Upper lobe of right lung (tissue), 1 donor: ENCODE data around the gene ITCH. TPM values are rescaled to one million over a fixed set of nuclear protein-coding genes. Genes with fewer than 3 reads are reported as not detected.
"Not testable (repeated sequence)": the region's sequence is repeated elsewhere in the genome, so short reads cannot be mapped to it uniquely, and the experiment has no call there.

Source experiments
- ATAC-seq: fragments of 200-7000 bp; cut with Tn5 transposase; one replicate; pipeline ENCODE4 v1.9.1; 2020; ENCODE audit warnings: mild to moderate bottlenecking, moderate library complexity
- DNase-seq: peaks from one replicate; pipeline ENCODE4 v3.0.0-alpha.2; 2020
- H3K27ac ChIP-seq: fragments of 200-600 bp; one replicate; pipeline ENCODE4 v1.8.0; 2022
- H3K27me3 ChIP-seq: fragments of 200-600 bp; one replicate; pipeline ENCODE4 v1.8.0; 2022; ENCODE audit warnings: mild to moderate bottlenecking
- H3K36me3 ChIP-seq: fragments of 200-600 bp; one replicate; pipeline ENCODE4 v1.8.0; 2022
- H3K4me1 ChIP-seq: fragments of 200-600 bp; one replicate; pipeline ENCODE4 v1.8.0; 2022
- H3K4me3 ChIP-seq: fragments of 200-600 bp; one replicate; pipeline ENCODE4 v1.8.0; 2022; ENCODE audit warnings: mild to moderate bottlenecking
- H3K9me3 ChIP-seq: fragments of 200-600 bp; one replicate; pipeline ENCODE4 v1.8.0; 2022
- intact Hi-C: fragments of 100-400 bp; cut with DNase I; formaldehyde crosslinking; loops from one replicate; pipeline ENCODE4 v1.11.0; 2022
- total RNA-seq: library from RNA; stranded (reverse); fragmentation: NEBNext Ultra II Directional; extraction: Animal tissue kit (Norgen Biotek cat#: 25700); gene quantifications from one replicate; pipeline ENCODE4 v1.2.1, GENCODE V29; 2021
- TF ChIP-seq, protein P1 (sequence below): fragments of 200-600 bp; IDR thresholded peaks from one replicate; pipeline ENCODE4 v1.8.0; 2022; ENCODE audit warnings: antibody characterized with exemption
- donor health status: DM: no; HTN: yes; CAD: no; lungs with severe emphysema.

ITCH gene
- total RNA-seq, 1 donor from 2014 or later = 65.6 TPM

DNA sequence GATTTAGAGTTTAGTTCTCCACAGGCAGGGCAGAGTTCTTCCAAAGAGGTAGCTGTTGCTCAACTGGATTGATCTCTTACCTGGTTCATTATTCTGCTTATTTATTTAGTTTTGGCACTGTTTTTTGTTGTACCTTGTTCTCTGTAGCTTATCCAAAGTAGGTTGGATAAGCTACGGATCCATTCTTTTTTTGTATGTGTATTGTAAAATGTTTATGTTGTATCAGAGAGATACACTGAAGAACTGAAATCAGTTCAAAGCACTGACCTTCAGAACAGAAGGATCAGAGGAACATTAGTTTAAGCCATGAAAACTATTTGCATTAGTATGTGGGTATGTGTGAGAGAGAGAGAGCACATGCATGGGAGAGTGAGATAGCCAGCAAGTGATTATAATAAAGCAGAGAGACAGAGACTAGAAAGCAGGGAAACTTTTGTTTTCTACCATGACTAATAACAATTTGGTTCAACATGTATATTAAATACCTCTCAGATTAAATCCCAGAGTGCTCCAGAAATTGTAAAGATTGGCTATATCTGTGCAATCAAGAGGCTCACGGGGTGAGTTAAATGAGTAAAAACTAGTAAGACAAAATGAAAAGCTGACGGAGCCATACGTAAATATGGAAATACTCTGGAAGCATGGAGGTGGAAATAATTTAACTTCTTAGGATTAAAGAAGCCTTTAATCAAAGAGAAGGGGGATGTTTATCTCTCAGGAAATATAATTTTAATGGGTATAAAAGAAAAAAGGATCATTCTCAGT is 40.2 kb downstream of the ITCH start:
- Histone ChIP-seq H3K9me3 (no peaks in the 10 kb centered on the region), H3K4me1 (peaks cover 32% of the 10 kb centered on the region), H3K36me3 (peaks cover 32% of the 10 kb centered on the region), H3K27ac (no peak overlapping the region), H3K4me3 (no peak overlapping the region), H3K27me3 (no peaks in the 10 kb centered on the region)
- TF ChIP-seq, protein P1, sequence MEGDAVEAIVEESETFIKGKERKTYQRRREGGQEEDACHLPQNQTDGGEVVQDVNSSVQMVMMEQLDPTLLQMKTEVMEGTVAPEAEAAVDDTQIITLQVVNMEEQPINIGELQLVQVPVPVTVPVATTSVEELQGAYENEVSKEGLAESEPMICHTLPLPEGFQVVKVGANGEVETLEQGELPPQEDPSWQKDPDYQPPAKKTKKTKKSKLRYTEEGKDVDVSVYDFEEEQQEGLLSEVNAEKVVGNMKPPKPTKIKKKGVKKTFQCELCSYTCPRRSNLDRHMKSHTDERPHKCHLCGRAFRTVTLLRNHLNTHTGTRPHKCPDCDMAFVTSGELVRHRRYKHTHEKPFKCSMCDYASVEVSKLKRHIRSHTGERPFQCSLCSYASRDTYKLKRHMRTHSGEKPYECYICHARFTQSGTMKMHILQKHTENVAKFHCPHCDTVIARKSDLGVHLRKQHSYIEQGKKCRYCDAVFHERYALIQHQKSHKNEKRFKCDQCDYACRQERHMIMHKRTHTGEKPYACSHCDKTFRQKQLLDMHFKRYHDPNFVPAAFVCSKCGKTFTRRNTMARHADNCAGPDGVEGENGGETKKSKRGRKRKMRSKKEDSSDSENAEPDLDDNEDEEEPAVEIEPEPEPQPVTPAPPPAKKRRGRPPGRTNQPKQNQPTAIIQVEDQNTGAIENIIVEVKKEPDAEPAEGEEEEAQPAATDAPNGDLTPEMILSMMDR = no peak
- DNase-seq = no peak
- no peak for ATAC-seq
- intact Hi-C loops = no loop called here

DNA sequence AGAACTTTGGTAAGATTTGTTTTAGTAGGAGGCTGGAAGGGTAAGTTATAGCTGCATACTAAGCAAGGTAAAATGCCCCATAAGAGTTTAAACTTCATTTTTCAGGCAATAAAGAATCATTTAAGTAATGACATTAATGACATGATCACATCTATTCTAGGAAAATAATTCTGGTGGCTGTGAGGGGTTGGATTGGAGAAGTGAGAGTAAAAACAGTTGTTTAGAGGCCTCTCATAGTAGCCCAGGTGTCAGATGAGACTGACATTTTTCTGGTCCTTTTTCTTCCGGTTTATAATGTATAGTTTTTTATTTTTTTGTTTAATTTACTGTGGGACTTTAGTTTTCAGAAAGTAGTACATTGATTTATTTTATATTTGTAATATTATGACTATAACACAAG is 40.8 kb downstream of the ITCH start:
- DNase-seq (no peak), ATAC-seq (no peak)
- TF ChIP-seq, protein P1 = no peak
- peaks cover 32% of the 10 kb centered on the region for H3K4me1 ChIP-seq
- H3K27me3 ChIP-seq = no peaks in the 10 kb centered on the region
- H3K36me3 ChIP-seq = peaks cover 26% of the 10 kb centered on the region
- no peaks in the 10 kb centered on the region for H3K9me3 ChIP-seq
- no peak overlapping the region for H3K4me3 ChIP-seq
- intact Hi-C loops = no loop called here
- H3K27ac ChIP-seq = no peak overlapping the region

GRCh38 chr20:34404803-34405202 is 41.7 kb downstream of the ITCH start:
- TF ChIP-seq, protein P1 = no peak
- DNase-seq = no peak
- intact Hi-C loops = no loop called here
- Histone ChIP-seq H3K27ac (no peak overlapping the region), H3K9me3 (no peaks in the 10 kb centered on the region), H3K36me3 (peaks cover 25% of the 10 kb centered on the region), H3K4me3 (no peak overlapping the region), H3K4me1 (peaks cover 32% of the 10 kb centered on the region), H3K27me3 (no peaks in the 10 kb centered on the region)
- no peak for ATAC-seq

GRCh38 chr20:34405247-34405651 is 42.2 kb downstream of the ITCH start:
- H3K27ac ChIP-seq, DNase-seq, H3K9me3 ChIP-seq, H3K4me3 ChIP-seq, H3K27me3 ChIP-seq, intact Hi-C loops, ATAC-seq: not testable (repeated sequence)
- Histone ChIP-seq H3K36me3 (peaks cover 26% of the 10 kb centered on the region), H3K4me1 (peaks cover 32% of the 10 kb centered on the region)

DNA sequence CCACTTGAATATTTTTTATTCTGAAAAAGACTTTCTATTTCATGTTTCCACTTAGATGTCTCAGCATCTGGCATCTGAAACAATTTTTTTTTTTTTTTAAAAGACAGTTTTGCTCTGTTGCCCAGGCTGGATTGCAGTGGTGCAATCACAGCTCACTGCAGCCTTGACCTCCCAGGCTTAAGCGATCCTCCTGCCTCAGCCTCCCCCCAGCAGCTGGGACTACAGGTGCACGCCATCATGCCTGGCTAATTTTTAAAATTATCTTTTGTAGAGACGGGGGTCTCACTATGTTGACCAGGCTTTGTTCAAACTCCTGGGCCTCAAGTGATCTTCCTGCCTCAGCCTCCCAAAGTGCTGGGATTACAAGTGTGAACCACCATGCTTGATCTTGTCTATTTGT is 42.9 kb downstream of the ITCH start:
- H3K36me3 ChIP-seq = peaks cover 25% of the 10 kb centered on the region
- ATAC-seq, H3K27ac ChIP-seq, H3K27me3 ChIP-seq, intact Hi-C loops, H3K4me3 ChIP-seq, DNase-seq, H3K9me3 ChIP-seq: not testable (repeated sequence)
- peaks cover 32% of the 10 kb centered on the region for H3K4me1 ChIP-seq

GRCh38 chr20:34407962-34408474 is 44.9 kb downstream of the ITCH start:
- Histone ChIP-seq H3K4me3 (no peak overlapping the region), H3K27me3 (no peaks in the 10 kb centered on the region)
- ATAC-seq = no peak

More at GRCh38 chr20:34407962-34408474, 44.9 kb downstream of the ITCH start:
- peaks cover 16% of the 10 kb centered on the region for H3K4me1 ChIP-seq
- H3K36me3 ChIP-seq = peaks cover 34% of the 10 kb centered on the region
- intact Hi-C loops = no loop called here
- no peak for DNase-seq
- H3K9me3 ChIP-seq = no peaks in the 10 kb centered on the region
- H3K27ac ChIP-seq = no peak overlapping the region
- TF ChIP-seq, protein P1 = no peak
